K562 (cell line): ENCODE data around the gene REP15. TPM values are rescaled to one million over a fixed set of nuclear protein-coding genes. Genes with fewer than 3 reads are reported as not detected.

Experiments used
- ATAC-seq: fragments of 200-7000 bp; cut with Tn5 transposase; 3 replicates; pipeline ENCODE4 v1.9.1; 2020; ENCODE audit warnings: moderate library complexity
- BruUV-seq: library from RNA; stranded (reverse); fragments of 400-500 nt; replicated peaks from 2 replicates; lab custom pipeline; 2021; lab: Mats Ljungman, UMichigan
- CTCF ChIA-PET: fragments of 300-600 bp; formaldehyde crosslinking; extraction: SDS; loops from one replicate; lab custom pipeline; 2021; ENCODE audit warnings: low intra/inter-chr PET ratio; lab: Yijun Ruan, JAX
- POLR2A ChIA-PET: fragments of 300-600, 350-650 bp; sonication (Branson Sonifier 250); formaldehyde crosslinking; extraction: SDS; loops from one replicate; lab custom pipeline; 2021; ENCODE audit warnings: antibody characterized with exemption, inconsistent platforms; lab: Yijun Ruan, JAX
- DNase-seq, 4 experiments: peaks; one replicate each; pipeline versions ENCODE4 v3.0.0 to v3.0.0-alpha.2; 2011 to 2018; ENCODE audit warnings: low spot score in 3 of 4, mixed read lengths in 3 of 4; ENCODE audit errors: extremely low read depth in 1 of 4
- FAIRE-seq: peaks from 2 replicates; lab custom pipeline; 2011; peaks lifted over from hg19 to GRCh38; lab: Jason Lieb, UNC
- H2AFZ ChIP-seq: 2 replicates; pipeline ENCODE4 v1.6.0; 2011; ENCODE audit warnings: low read depth, low read length, control low read depth, inconsistent platforms
- H3K27ac ChIP-seq: fragments of 200-600 bp; 3 replicates; pipeline ENCODE4 v1.8.0; 2011; ENCODE audit warnings: low read depth, mild to moderate bottlenecking, control low read depth, inconsistent platforms, low read length, moderate library complexity, mixed read lengths; ENCODE audit errors: extremely low read depth
- H3K27me3 ChIP-seq, 2 experiments: fragments of 300-600 bp in 1 of 2; 2 replicates in 1 of 2; 3 replicates in 1 of 2; pipeline versions ENCODE4 v1.6.0 to v1.8.0; 2011; ENCODE audit warnings: inconsistent platforms in 2 of 2, low read length in 2 of 2, mild to moderate bottlenecking in 1 of 2, mixed read lengths in 1 of 2, moderate library complexity in 1 of 2; ENCODE audit not compliant: control insufficient read depth in 2 of 2, insufficient read depth in 2 of 2
- H3K36me3 ChIP-seq: fragments of 300-600 bp; 3 replicates; pipeline ENCODE4 v1.8.0; 2011; ENCODE audit warnings: mild to moderate bottlenecking, low read length, inconsistent platforms; ENCODE audit not compliant: control insufficient read depth, insufficient read depth
- H3K4me1 ChIP-seq, 2 experiments: fragments of 200-600 bp in 1 of 2; replicated peaks in 1 of 2; 2 replicates in 1 of 2; 3 replicates in 1 of 2; pipeline versions ENCODE4 v1.5.1 to v1.8.0; 2011; ENCODE audit warnings: inconsistent platforms in 2 of 2, low read length in 2 of 2, mild to moderate bottlenecking in 1 of 2, mixed read lengths in 1 of 2, moderate library complexity in 1 of 2; ENCODE audit not compliant: control insufficient read depth in 2 of 2, insufficient read depth in 2 of 2
- H3K4me2 ChIP-seq: 2 replicates; pipeline ENCODE4 v1.6.1; 2011; ENCODE audit warnings: low read length, control low read depth, inconsistent platforms, mixed read lengths; ENCODE audit not compliant: insufficient read depth
- H3K4me3 ChIP-seq: fragments of 200-600 bp; sonication (generic), shearing (Covaris generic); 2 replicates; pipeline ENCODE4 v1.5.1; 2016; ENCODE audit warnings: control low read depth, inconsistent platforms
- H3K79me2 ChIP-seq: fragments of 200-600 bp; 3 replicates; pipeline ENCODE4 v1.8.0; 2011; ENCODE audit warnings: low read length, inconsistent platforms; ENCODE audit not compliant: control insufficient read depth, insufficient read depth
- H3K9ac ChIP-seq, 2 experiments: 2 replicates each; pipeline versions ENCODE4 v1.6.0 to v1.6.1; 2011; ENCODE audit warnings: low read depth in 2 of 2, low read length in 2 of 2, control low read depth in 1 of 2, inconsistent platforms in 1 of 2, mild to moderate bottlenecking in 1 of 2, mixed read lengths in 1 of 2; ENCODE audit not compliant: insufficient read depth in 1 of 2
- H3K9me1 ChIP-seq: one replicate; pipeline ENCODE4 v1.6.0; 2011; ENCODE audit warnings: inconsistent platforms, mild to moderate bottlenecking, low read length, moderate library complexity; ENCODE audit not compliant: control insufficient read depth, insufficient read depth
- H3K9me3 ChIP-seq: replicated peaks from 2 replicates; pipeline ENCODE4 v1.5.1; 2011; ENCODE audit warnings: low read depth, low read length, inconsistent platforms; ENCODE audit not compliant: control insufficient read depth, insufficient read depth
- H4K20me1 ChIP-seq: replicated peaks from 2 replicates; pipeline ENCODE4 v1.6.1; 2011; ENCODE audit warnings: low read length, inconsistent platforms, mixed read lengths; ENCODE audit not compliant: control insufficient read depth, insufficient read depth
- BRCA1 ChIP-seq, 2 experiments: fragments of 450-650 bp in 1 of 2; sonication (generic) in 1 of 2; formaldehyde crosslinking in 1 of 2; IDR thresholded peaks; 2 replicates each; pipeline versions ENCODE4 v1.5.0 to v1.6.1; 2017 to 2020; ENCODE audit warnings: mild to moderate bottlenecking in 1 of 2, missing genetic modification reagents in 1 of 2
- C11orf30 ChIP-seq: fragments of 450-650 bp; IDR thresholded peaks from 2 replicates; pipeline ENCODE4 v1.6.1; 2016; ENCODE audit warnings: low read depth, mild to moderate bottlenecking
- CEBPB ChIP-seq: fragments of 450-650 bp; IDR thresholded peaks from 2 replicates; pipeline ENCODE4 v1.6.1; 2016; ENCODE audit warnings: missing genetic modification characterization, missing compliant biosample characterization
- NRF1 ChIP-seq, 2 experiments: fragments of 450-650 bp; IDR thresholded peaks in 1 of 2; conservative IDR thresholded peaks in 1 of 2; 2 replicates each; pipeline ENCODE4 v1.6.1; 2014; ENCODE audit warnings: mild to moderate bottlenecking in 2 of 2
- RFX7 ChIP-seq: fragments of 250-450 bp; sonication (Bioruptor Pico); IDR thresholded peaks from 2 replicates; pipeline ENCODE4 v1.5.1; 2021; ENCODE audit warnings: mild to moderate bottlenecking
- ZNF316 ChIP-seq: fragments of 450-650 bp; IDR thresholded peaks from 2 replicates; pipeline ENCODE4 v1.6.1; 2016
- WGBS: fragments of 100-300 bp; shearing (Covaris generic); methylation state at CpG from one replicate; pipeline ENCODE4 v1.1.6; 2016; ENCODE audit warnings: low coverage, mixed read lengths; ENCODE audit not compliant: insufficient coverage; ENCODE audit errors: missing lambda C conversion rate; 5-methylcytosine and 5-hydroxymethylcytosine counted together
- in situ Hi-C: fragments of 300-500 bp; cut with MboI; formaldehyde crosslinking; loops from 4 replicates; pipeline ENCODE4 v1.15.0; 2018; ENCODE audit warnings: inconsistent platforms, mixed read lengths
- intact Hi-C: fragments of 100-400 bp; cut with micrococcal nuclease; formaldehyde crosslinking; loops from 2 replicates; pipeline ENCODE4 v1.14.2; 2022
- polyA plus RNA-seq, 8 experiments: library from polyadenylated mRNA; depleted of rRNA in 4 of 8; stranded (reverse) in 5 of 8; unstranded in 3 of 8; fragments of >200 nt; fragmentation: Nextera tagmentation in 2 of 8; fragmentation: Illumina TruSeq in 1 of 8; extraction: Ambion mirVana in 2 of 8; extraction: Trizol in 1 of 8; gene quantifications; 2 replicates each; pipeline versions ENCODE4 v1.2.1 to v1.2.3, GENCODE V29; 2011 to 2014; ENCODE audit warnings: inconsistent platforms in 1 of 8, missing spikeins in 1 of 8
- total RNA-seq, 7 experiments: library from RNA; depleted of rRNA in 6 of 7; stranded (reverse); fragments of >200 nt in 6 of 7; fragmentation: Illumina TruSeq in 2 of 7; extraction: Trizol in 2 of 7; gene quantifications; 2 replicates each; pipeline versions ENCODE4 v1.2.1 to v1.2.3, GENCODE V29; 2011 to 2021; ENCODE audit warnings: low replicate concordance in 1 of 7
- TF ChIP-seq, protein P1 (sequence below): sonication (generic); formaldehyde crosslinking; IDR thresholded peaks from 2 replicates; pipeline ENCODE4 v1.9.0; 2022; ENCODE audit warnings: mild to moderate bottlenecking, missing genetic modification reagents
- TF ChIP-seq, protein P2 (sequence below): fragments of 450-650 bp; IDR thresholded peaks from 2 replicates; pipeline ENCODE4 v1.6.1; 2016; ENCODE audit warnings: borderline replicate concordance

Gene REP15
- total and polyA plus RNA-seq, 9 of the 15 experiments (the other 6 are each of a cell fraction or from before 2014, with no cell fraction given) = not detected

DNA sequence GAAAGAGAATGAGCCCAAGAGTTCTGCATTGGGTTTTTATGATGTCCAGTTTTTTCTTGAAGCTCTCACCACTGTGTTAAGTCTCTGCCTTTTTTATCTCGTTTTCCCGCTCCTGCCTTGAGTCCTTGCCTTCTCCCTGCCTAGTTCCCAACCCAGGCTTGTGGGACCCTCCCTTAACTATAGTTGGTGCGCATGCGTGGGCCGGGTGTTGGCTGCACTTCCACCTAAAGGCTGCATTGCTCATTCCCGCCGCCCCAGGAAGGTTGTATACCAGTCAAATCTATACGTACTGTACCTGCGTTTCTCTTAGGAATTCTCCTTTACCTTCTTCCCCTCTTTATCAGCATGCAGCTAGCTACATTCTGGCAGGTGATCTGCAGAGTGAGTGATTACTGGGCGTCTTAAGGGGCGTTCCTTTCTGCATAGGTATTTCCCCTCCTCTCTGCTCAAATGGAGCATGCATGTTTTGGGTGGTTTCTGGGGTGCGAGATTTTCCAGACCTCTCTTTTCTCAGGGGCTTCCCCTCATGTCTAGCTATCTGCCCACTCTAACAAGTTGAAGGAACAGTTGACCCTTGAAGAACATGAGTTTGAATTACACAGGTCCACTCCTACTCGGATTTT is 6.6 kb upstream of the REP15 start:
- in situ Hi-C loops (no loop called here), intact Hi-C loops (no loop called here)
- peak; percentile 74 for ATAC-seq
- no TSS peak for BruUV-seq
- no peaks in the 10 kb centered on the region for H3K4me1 ChIP-seq
- peaks cover 10 to 13% of the 10 kb centered on the region in 2 experiments; a peak in 3 of 5 replicates for H3K27me3 ChIP-seq
- CTCF ChIA-PET = no interaction called here
- POLR2A ChIA-PET = no interaction called here
- H3K9me3 ChIP-seq = no peaks in the 10 kb centered on the region
- H3K27ac ChIP-seq = no peak overlapping the region
- TF ChIP-seq, protein P1, sequence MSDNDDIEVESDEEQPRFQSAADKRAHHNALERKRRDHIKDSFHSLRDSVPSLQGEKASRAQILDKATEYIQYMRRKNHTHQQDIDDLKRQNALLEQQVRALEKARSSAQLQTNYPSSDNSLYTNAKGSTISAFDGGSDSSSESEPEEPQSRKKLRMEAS (CRISPR knock-in tag) = no peak
- peak; percentile 91 to 92 for TF ChIP-seq NRF1 (conservative IDR thresholded peaks at IDR 0.05 in 1 of 2, IDR thresholded peaks at IDR 0.05 in 1 of 2)
- TF ChIP-seq RFX7 = no peak
- FAIRE-seq = no peak
- peak; percentile 29 to 49 (median 40) for DNase-seq
- H3K79me2 ChIP-seq = no peaks in the 10 kb centered on the region
- no peak overlapping the region for H3K4me3 ChIP-seq
- no peaks in the 10 kb centered on the region for H4K20me1 ChIP-seq
- no peaks in the 10 kb centered on the region for H3K9me1 ChIP-seq
- no peak overlapping the region for H3K9ac ChIP-seq
- WGBS = 3% methylated on average over 13 of the region's 13 CpGs
- H3K36me3 ChIP-seq = no peaks in the 10 kb centered on the region
- H3K4me2 ChIP-seq = peak overlapping the region; percentile 61
- H2AFZ ChIP-seq = peak overlapping the region; percentile 86

DNA sequence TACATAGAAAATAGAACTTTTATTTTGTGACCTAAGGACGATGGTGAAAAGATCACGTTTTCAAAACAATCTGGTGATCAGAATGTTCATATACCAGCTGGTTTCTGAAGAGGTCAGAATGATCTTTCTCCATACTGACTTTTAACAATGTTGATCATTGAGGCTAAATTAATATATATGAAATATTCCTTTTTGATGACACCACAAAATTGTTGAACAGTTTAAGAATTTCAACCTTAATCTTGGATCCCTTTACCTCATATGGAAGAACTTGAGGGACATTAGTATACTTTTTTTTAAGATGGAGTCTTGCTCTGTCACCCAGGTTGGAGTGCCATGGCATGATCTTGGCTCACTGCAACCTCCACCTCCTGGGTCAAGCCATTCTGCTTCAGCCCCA is 2.8 kb upstream of the REP15 start:
- no peak for DNase-seq
- Histone ChIP-seq H3K27ac (no peak overlapping the region), H3K4me2 (no peak overlapping the region), H4K20me1 (no peaks in the 10 kb centered on the region; the same call in 1 of the 2 replicates), H3K9me1 (no peaks in the 10 kb centered on the region), H3K79me2 (no peaks in the 10 kb centered on the region), H3K4me3 (no peak overlapping the region), H3K9me3 (no peaks in the 10 kb centered on the region), H3K36me3 (no peaks in the 10 kb centered on the region), H3K9ac (no peak overlapping the region), H3K27me3 (peaks cover 15 to 20% of the 10 kb centered on the region in 2 experiments; a peak in 4 of 5 replicates), H3K4me1 (no peaks in the 10 kb centered on the region), H2AFZ (no peak overlapping the region)
- FAIRE-seq = no peak
- CTCF ChIA-PET = no interaction called here
- intact Hi-C loops (no loop called here), in situ Hi-C loops (no loop called here)
- POLR2A ChIA-PET = no interaction called here
- TF ChIP-seq, protein P2, sequence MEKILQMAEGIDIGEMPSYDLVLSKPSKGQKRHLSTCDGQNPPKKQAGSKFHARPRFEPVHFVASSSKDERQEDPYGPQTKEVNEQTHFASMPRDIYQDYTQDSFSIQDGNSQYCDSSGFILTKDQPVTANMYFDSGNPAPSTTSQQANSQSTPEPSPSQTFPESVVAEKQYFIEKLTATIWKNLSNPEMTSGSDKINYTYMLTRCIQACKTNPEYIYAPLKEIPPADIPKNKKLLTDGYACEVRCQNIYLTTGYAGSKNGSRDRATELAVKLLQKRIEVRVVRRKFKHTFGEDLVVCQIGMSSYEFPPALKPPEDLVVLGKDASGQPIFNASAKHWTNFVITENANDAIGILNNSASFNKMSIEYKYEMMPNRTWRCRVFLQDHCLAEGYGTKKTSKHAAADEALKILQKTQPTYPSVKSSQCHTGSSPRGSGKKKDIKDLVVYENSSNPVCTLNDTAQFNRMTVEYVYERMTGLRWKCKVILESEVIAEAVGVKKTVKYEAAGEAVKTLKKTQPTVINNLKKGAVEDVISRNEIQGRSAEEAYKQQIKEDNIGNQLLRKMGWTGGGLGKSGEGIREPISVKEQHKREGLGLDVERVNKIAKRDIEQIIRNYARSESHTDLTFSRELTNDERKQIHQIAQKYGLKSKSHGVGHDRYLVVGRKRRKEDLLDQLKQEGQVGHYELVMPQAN = no peak
- TF ChIP-seq CEBPB (tag) (no peak), C11orf30 (peak; percentile 31; the same call in 1 of the 2 replicates), BRCA1 (IDR thresholded peaks at IDR 0.05) (no peak), BRCA1 (CRISPR knock-in tag; IDR thresholded peaks at IDR 0.05) (no peak), ZNF316 (peak; percentile 66)
- WGBS = 0% methylated on average over 2 of the region's 2 CpGs
- no TSS peak for BruUV-seq
- ATAC-seq = no peak
